KOPT-K1 (cell line): Measurements from ENCODE around the gene NMNAT3.

Experiments used
- H3K27ac ChIP-seq: fragments of 200-600 bp; sonication (generic); 2 replicates; pipeline ENCODE4 v1.5.1; 2016; ENCODE audit warnings: antibody characterized with exemption, mild to moderate bottlenecking, low read depth, low read length; ENCODE audit not compliant: poor library complexity, severe bottlenecking
- H3K36me3 ChIP-seq: fragments of 200-600 bp; sonication (generic); 2 replicates; pipeline ENCODE4 v1.5.1; 2017; ENCODE audit warnings: antibody characterized with exemption, mild to moderate bottlenecking, low read length, moderate library complexity; ENCODE audit not compliant: insufficient read depth
- H3K9me3 ChIP-seq: fragments of 200-600 bp; sonication (generic); 2 replicates; pipeline ENCODE4 v1.5.1; 2017; ENCODE audit warnings: antibody characterized with exemption, low read length, mild to moderate bottlenecking; ENCODE audit not compliant: insufficient read depth, poor library complexity, severe bottlenecking

Gene NMNAT3

GRCh38 chr3:139677388-139678155, at the start of gene NMNAT3:
NMNAT3 (minus strand) TSS chr3:139677972; CDS start chr3:139627724, 50,248 bp downstream.
- Histone ChIP-seq H3K9me3 (no peaks in the 10 kb centered on the region), H3K27ac (no peak within 1 kb of the TSS), H3K36me3 (no peaks in the 10 kb centered on the region)

- H3K9me3 ChIP-seq, result no peaks in the 10 kb centered on the region
- H3K27ac ChIP-seq, result no peak overlapping the region
Measured at GRCh38 chr3:139721370-139721769, 43.6 kb upstream of the NMNAT3 start.

GRCh38 chr3:139718415-139718814, 40.6 kb upstream of the NMNAT3 start:
- Histone ChIP-seq H3K27ac (no peak overlapping the region), H3K36me3 (no peaks in the 10 kb centered on the region), H3K9me3 (no peaks in the 10 kb centered on the region)

More at GRCh38 chr3:139721370-139721769, 43.6 kb upstream of the NMNAT3 start:
- H3K36me3 ChIP-seq, result no peaks in the 10 kb centered on the region

GRCh38 chr3:139716908-139717485, 39.2 kb upstream of the NMNAT3 start:
- Histone ChIP-seq H3K27ac (no peak overlapping the region), H3K36me3 (no peaks in the 10 kb centered on the region), H3K9me3 (no peaks in the 10 kb centered on the region)

- Histone ChIP-seq H3K9me3 (no peaks in the 10 kb centered on the region), H3K36me3 (no peaks in the 10 kb centered on the region), H3K27ac (no peak overlapping the region)
Measured at GRCh38 chr3:139715743-139716360, 38.1 kb upstream of the NMNAT3 start.

- Histone ChIP-seq H3K36me3 (no peaks in the 10 kb centered on the region), H3K27ac (no peak overlapping the region), H3K9me3 (no peaks in the 10 kb centered on the region)
Measured at GRCh38 chr3:139715166-139715565, 37.4 kb upstream of the NMNAT3 start.

- H3K36me3 ChIP-seq, result no peaks in the 10 kb centered on the region
- H3K9me3 ChIP-seq, result no peaks in the 10 kb centered on the region
- H3K27ac ChIP-seq, result no peak overlapping the region
Measured at GRCh38 chr3:139710212-139710611, 32.4 kb upstream of the NMNAT3 start.

- Histone ChIP-seq H3K36me3 (no peaks in the 10 kb centered on the region), H3K27ac (no peak overlapping the region), H3K9me3 (no peaks in the 10 kb centered on the region)
Measured at GRCh38 chr3:139705631-139706030, 27.9 kb upstream of the NMNAT3 start.

GRCh38 chr3:139696314-139696604, 18.5 kb upstream of the NMNAT3 start:
- Histone ChIP-seq H3K27ac (no peak overlapping the region), H3K9me3 (no peaks in the 10 kb centered on the region), H3K36me3 (no peaks in the 10 kb centered on the region)

GRCh38 chr3:139695426-139696313, 17.9 kb upstream of the NMNAT3 start:
- Histone ChIP-seq H3K9me3 (no peaks in the 10 kb centered on the region), H3K27ac (no peak overlapping the region), H3K36me3 (no peaks in the 10 kb centered on the region)

GRCh38 chr3:139695007-139695406, 17.2 kb upstream of the NMNAT3 start:
- H3K27ac ChIP-seq, result no peak overlapping the region

GRCh38 chr3:139694542-139694941, 16.8 kb upstream of the NMNAT3 start:
- Histone ChIP-seq H3K9me3 (no peaks in the 10 kb centered on the region), H3K36me3 (no peaks in the 10 kb centered on the region), H3K27ac (no peak overlapping the region)

More at GRCh38 chr3:139695007-139695406, 17.2 kb upstream of the NMNAT3 start:
- no peaks in the 10 kb centered on the region for H3K36me3 ChIP-seq
- no peaks in the 10 kb centered on the region for H3K9me3 ChIP-seq

GRCh38 chr3:139691619-139692018, 13.8 kb upstream of the NMNAT3 start:
- H3K9me3 ChIP-seq, result no peaks in the 10 kb centered on the region
- no peaks in the 10 kb centered on the region for H3K36me3 ChIP-seq
- H3K27ac ChIP-seq, result no peak overlapping the region

GRCh38 chr3:139689708-139690228, 12.0 kb upstream of the NMNAT3 start:
- Histone ChIP-seq H3K9me3 (no peaks in the 10 kb centered on the region), H3K36me3 (no peaks in the 10 kb centered on the region), H3K27ac (no peak overlapping the region)

- no peak overlapping the region for H3K27ac ChIP-seq
- H3K36me3 ChIP-seq, result no peaks in the 10 kb centered on the region
Measured at GRCh38 chr3:139689122-139689521, 11.3 kb upstream of the NMNAT3 start.

More at GRCh38 chr3:139689122-139689521, 11.3 kb upstream of the NMNAT3 start:
- H3K9me3 ChIP-seq, result no peaks in the 10 kb centered on the region
